ENCODE results near the gene FAM24B. TPM values are rescaled to one million over a fixed set of nuclear protein-coding genes. Genes with fewer than 3 reads are reported as not detected.

Gene FAM24B
- total RNA-seq, 4 donors from 2014 or later, result 2.3 to 4.2 TPM; not detected in 2

DNA sequence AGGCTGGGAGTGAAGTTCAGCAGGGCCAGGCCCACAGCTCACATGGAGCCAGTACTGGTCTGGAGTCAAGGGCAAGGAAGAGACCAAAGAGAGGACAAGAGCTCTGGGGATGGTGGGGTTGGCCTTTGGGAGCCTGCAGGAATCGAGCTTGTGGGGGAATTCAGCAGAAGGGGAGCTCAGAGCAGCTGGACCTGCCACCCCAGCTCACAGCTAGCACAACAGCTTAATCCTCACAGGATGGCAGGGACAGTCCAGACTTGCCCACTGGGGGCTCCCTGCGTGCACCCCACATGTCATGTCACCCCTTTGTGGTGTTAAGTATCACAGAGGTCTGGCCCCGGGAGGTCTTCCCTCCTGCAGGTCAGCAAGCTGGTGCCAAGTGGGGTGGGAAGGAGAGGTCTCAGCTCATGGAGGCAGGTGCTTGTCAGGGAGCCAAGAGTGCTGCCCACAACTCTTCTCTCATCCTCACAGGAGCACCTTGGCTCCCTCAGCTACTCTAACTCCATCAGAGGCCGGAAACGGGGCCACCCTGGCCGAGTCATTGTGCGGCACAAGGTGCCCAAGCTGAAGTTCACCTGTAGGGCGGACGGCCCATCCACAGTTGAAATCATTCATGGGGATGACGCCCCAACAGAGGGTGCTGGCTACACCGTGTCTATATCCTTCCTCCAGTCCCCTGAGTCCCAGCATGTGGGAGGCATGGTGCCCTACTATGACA lies 56.2 kb downstream of the FAM24B start:
- H3K36me3 ChIP-seq, result no peaks in the 10 kb centered on the region
- intact Hi-C loops (cut with DNase I), result no loop called here
- no peak for DNase-seq
- no peak overlapping the region for H3K4me3 ChIP-seq
- TF ChIP-seq, protein P1, sequence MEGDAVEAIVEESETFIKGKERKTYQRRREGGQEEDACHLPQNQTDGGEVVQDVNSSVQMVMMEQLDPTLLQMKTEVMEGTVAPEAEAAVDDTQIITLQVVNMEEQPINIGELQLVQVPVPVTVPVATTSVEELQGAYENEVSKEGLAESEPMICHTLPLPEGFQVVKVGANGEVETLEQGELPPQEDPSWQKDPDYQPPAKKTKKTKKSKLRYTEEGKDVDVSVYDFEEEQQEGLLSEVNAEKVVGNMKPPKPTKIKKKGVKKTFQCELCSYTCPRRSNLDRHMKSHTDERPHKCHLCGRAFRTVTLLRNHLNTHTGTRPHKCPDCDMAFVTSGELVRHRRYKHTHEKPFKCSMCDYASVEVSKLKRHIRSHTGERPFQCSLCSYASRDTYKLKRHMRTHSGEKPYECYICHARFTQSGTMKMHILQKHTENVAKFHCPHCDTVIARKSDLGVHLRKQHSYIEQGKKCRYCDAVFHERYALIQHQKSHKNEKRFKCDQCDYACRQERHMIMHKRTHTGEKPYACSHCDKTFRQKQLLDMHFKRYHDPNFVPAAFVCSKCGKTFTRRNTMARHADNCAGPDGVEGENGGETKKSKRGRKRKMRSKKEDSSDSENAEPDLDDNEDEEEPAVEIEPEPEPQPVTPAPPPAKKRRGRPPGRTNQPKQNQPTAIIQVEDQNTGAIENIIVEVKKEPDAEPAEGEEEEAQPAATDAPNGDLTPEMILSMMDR (IDR thresholded peaks at IDR 0.05), result no peak
- no peak for TF ChIP-seq POLR2A (IDR thresholded peaks at IDR 0.05)
- no peaks in the 10 kb centered on the region for H3K4me1 ChIP-seq
- peaks cover 0 to 48% (median 0%) of the 10 kb centered on the region in 4 donors for H3K27me3 ChIP-seq
- no peak overlapping the region for H3K27ac ChIP-seq
- WGBS, 2 donors, result 56 to 91% methylated on average over 3 to 5 of the region's 11 CpGs
- H3K9me3 ChIP-seq, result no peaks in the 10 kb centered on the region

DNA sequence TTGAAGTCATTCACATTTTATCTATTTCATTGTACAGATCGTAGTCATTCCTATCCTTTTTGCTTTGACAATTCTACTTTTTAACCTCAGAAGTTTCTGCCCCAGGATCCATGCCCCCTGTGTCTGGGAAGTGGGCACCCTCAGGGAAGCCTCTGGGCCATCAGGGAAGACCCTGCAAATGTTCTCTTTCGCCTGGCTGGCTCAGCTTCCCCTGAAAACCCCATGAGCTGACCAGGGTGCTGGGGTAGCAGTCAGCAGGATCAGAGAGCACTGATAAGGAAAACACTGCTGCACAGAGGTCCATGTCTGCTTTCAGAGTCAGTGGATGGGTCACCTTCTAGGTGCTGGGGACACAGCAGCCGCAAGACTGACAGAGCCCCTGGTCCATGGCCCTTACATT lies 57.6 kb downstream of the FAM24B start:
- intact Hi-C loops (cut with DNase I), result no loop called here
- Histone ChIP-seq H3K36me3 (no peaks in the 10 kb centered on the region), H3K9me3 (no peaks in the 10 kb centered on the region), H3K4me1 (no peaks in the 10 kb centered on the region), H3K4me3 (no peak overlapping the region), H3K27me3 (peaks cover 0 to 56% (median 0%) of the 10 kb centered on the region in 4 donors), H3K27ac (no peak overlapping the region)
- WGBS, 2 donors, result 64 to 67% methylated on average over 2 to 3 of the region's 3 CpGs
- TF ChIP-seq POLR2A (IDR thresholded peaks at IDR 0.05), result no peak
- TF ChIP-seq, protein P1 (IDR thresholded peaks at IDR 0.05), result no peak
- DNase-seq, result no peak

DNA sequence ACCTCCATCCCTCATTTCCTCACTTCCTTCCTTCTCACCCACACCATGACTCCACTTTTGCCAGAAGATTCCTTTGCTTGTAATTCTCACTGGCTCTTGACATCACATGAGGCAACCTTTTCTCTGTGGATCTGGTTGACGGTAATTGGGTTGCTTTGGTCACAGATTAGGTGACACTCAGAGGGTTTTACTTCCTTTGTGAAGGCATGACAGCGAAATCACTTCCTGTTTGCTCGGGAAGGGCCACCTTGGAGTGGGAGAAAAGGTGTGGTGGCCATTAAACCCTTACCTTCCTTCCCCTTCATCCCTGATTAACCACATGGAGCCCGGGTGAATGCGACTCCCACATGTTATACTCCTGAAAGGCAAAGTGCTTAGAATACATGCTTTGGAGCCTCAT lies 63.9 kb downstream of the FAM24B start:
- H3K4me3 ChIP-seq, result no peak overlapping the region
- peaks cover 0 to 44% (median 0%) of the 10 kb centered on the region in 4 donors for H3K27me3 ChIP-seq
- no peak for DNase-seq
- no peak overlapping the region for H3K27ac ChIP-seq
- H3K4me1 ChIP-seq, result no peaks in the 10 kb centered on the region
- WGBS, 2 donors, result 55 to 69% methylated on average over 4 to 5 of the region's 5 CpGs
- H3K9me3 ChIP-seq, result no peaks in the 10 kb centered on the region
- TF ChIP-seq, protein P1 (IDR thresholded peaks at IDR 0.05), result no peak
- no peak for TF ChIP-seq POLR2A (IDR thresholded peaks at IDR 0.05)
- intact Hi-C loops (cut with DNase I), result no loop called here
- H3K36me3 ChIP-seq, result no peaks in the 10 kb centered on the region

DNA sequence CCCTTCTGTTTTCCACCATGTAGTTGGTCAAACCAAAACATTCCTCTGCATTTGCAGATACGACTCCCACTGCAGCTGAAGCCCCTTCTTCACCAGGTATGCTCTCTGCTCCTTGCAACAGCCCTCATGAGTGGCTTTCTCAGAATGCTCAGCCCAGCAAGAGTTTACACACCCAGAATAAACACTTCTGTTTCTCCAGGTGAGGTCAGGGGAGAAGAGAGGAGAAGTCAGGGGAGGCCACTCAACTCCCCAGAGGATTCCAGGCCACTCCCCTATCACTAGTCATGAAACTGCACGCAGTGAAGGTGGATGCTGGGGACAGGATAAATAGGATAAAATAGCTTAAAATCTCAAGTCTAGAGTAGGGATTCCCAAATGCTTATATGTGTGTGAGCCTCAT lies 64.9 kb downstream of the FAM24B start:
- Histone ChIP-seq H3K27me3 (peaks cover 0 to 35% (median 0%) of the 10 kb centered on the region in 4 donors), H3K4me1 (no peaks in the 10 kb centered on the region), H3K9me3 (no peaks in the 10 kb centered on the region), H3K4me3 (no peak overlapping the region), H3K27ac (no peak overlapping the region), H3K36me3 (no peaks in the 10 kb centered on the region)
- 50 to 73% methylated on average over 2 of the region's 2 CpGs for WGBS, 2 donors
- DNase-seq, result no peak
- no peak for TF ChIP-seq POLR2A (IDR thresholded peaks at IDR 0.05)
- TF ChIP-seq, protein P1 (IDR thresholded peaks at IDR 0.05), result no peak
- intact Hi-C loops (cut with DNase I), result no loop called here

DNA sequence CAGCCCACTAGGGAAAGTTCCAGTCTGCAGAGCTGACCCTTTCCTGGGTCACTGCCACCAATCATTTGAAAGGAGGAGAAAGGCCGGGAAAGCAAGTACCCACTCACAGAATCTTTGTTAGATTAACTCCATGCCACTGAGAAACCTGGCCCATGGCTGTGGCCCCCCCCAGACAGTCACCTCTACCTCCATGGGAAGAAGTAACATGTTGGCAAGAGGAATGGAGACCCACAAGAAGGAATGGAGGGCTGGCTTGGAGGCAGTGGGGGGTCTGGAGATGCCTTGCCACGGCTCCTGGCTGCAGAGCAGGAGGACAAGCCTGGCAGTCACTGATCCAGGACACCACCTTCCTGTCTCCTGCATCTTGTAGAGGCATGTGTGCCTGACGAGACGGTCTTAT lies 66.6 kb downstream of the FAM24B start:
- Histone ChIP-seq H3K9me3 (no peaks in the 10 kb centered on the region), H3K36me3 (no peaks in the 10 kb centered on the region), H3K27ac (no peak overlapping the region), H3K4me1 (no peaks in the 10 kb centered on the region), H3K27me3 (peaks cover 0 to 17% (median 0%) of the 10 kb centered on the region in 4 donors), H3K4me3 (no peak overlapping the region)
- 53 to 59% methylated on average over 4 of the region's 4 CpGs for WGBS, 2 donors
- TF ChIP-seq, protein P1 (IDR thresholded peaks at IDR 0.05), result no peak
- no peak for TF ChIP-seq POLR2A (IDR thresholded peaks at IDR 0.05)
- intact Hi-C loops (cut with DNase I), result no loop called here
- DNase-seq, result no peak

All from esophagus squamous epithelium (tissue), 5 donors.